HK-2 (cell line): ENCODE results near the gene UIMC1.
"Not testable (repeated sequence)": the region's sequence is repeated elsewhere in the genome, so short reads cannot be mapped to it uniquely, and the experiment has no call there.

Source experiments
- DNase-seq: peaks from one replicate; pipeline ENCODE4 v3.0.0-alpha.2; 2018; ENCODE audit not compliant: unreplicated experiment

UIMC1 gene

DNA sequence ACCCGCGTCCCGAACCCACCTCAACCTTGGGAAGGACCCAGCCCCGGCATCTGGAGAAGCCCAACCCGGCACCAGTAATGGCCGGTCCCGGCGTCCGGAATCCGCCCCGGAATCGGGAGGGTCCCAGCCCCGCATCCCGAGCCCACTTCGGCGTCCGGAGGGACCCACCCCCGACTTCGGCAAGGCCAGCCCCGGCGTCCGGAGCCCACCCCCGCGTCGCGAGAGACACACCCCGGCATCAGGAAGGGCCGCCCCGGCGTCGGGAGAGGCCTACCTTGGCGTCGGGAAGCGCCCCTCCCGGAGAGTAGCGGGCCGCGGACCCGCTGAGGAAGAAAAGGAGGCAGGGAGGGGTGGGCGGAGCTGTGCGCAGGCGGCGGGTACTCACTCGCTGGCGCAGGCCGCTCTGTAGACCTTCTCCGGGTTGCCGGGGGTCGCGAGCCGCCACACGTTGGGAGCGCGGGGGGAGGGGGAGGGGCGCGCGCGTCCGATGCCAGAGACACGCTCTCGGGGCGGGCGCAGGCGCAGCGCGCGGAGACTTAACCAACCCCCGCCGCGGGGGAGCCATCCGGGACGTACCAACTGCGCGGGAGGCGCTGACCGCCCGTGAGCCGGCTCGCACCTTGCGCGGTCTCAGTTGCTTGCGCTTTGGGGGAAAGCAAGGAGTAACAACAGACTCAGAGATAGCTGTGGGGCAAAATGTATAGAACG lies at the start of gene UIMC1:
Gene UIMC1, minus strand, starts transcription at position 515 of the 708 bp plus-strand sequence. CDS start 24,164 bp downstream, outside the sequence.
- peak; percentile 89 for DNase-seq

GRCh38 chr5:177049285-177049684 lies 42.7 kb upstream of the UIMC1 start:
- no peak for DNase-seq

GRCh38 chr5:177048531-177048930 lies 42.0 kb upstream of the UIMC1 start:
- not testable (repeated sequence) for DNase-seq

DNA sequence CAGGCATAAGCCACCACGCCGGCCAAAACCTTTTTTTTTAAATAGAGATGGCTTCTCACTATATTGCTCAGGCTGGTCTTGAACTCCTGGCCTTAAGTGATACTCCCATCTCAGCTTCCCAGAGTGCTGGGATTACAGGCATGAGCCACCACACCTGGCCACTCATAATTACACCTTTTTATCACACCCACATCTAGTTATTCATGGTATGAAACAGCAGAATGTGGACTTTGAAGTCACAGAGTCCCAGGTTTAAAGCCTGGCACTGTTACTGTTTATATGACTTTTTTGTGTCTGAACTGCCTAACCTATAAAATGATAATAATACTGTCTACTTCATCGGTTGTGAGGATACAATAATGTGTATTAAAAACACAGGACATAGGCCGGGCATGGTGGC lies 39.1 kb upstream of the UIMC1 start:
- no peak for DNase-seq

GRCh38 chr5:177044641-177045040 lies 38.1 kb upstream of the UIMC1 start:
- no peak for DNase-seq

- no peak for DNase-seq
Measured at GRCh38 chr5:177043958-177044357, 37.4 kb upstream of the UIMC1 start.

DNA sequence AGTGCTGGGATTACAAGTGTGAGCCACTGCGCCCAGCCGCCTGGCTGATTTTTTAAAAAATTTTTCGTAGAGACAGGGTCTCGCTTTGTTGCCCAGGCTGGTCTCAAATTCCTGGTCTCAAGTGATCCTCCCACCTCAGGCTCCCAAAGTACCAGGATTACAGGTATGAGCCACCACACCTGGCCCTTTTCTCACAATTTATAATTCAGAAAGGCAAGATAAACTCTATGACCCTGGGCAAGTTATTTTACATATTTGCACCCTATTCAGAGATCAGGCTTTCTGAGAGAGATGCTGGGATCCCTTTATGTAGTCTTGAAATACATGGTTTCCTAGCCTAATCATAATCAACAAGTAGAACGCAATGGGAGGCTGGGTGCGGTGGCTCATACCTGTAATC lies 36.5 kb upstream of the UIMC1 start:
- no peak for DNase-seq

- DNase-seq, result no peak
Measured at GRCh38 chr5:177041936-177042335, 35.4 kb upstream of the UIMC1 start.

DNA sequence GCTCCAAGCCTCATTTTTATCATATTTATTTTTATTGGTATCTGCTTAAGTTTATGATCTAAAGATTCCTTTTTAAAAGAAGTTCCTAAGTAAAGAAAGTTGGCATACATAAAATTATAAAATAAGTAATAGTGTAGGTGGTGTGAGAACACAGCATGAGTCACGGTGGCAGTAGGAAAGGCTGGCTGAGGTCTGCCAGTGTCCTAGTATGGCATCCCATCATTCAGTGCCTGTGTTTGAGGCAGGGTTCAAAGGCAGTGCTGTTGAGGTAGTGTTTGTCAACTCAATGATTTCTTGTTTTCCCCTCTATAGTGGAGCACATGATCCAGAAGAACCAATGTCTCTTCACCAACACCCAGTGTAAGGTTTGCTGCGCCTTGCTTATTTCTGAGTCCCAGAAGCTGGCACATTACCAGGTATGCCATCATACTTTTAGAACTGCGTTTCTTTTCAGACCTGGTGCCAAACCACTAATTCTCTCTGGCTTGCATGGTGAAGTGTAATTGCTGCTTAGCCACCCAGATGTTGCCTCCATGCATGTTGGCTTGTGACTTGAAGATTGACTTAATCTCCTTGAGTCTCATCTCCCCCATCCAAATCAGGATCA lies 34.3 kb upstream of the UIMC1 start:
- DNase-seq, result no peak

DNA sequence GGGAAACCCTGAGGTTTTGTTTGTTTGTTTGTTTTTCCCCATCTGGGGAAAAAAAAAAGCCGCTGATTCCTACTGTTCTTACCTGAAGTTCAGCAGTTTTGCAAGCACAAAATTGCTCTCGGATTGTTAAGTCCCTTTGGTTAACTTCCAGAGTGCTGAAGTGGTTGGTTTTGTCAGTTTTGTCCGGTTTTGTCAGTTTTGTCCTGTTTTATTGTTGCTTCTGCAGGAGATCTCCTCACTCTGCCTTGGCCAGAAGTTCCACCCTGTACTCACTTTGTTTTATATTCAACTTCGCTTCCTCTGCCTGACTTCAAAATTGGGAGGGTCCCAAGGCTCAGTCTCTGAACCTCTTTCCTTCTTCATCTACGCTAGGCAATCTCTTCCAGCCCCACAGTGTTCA lies 30.3 kb upstream of the UIMC1 start:
- no peak for DNase-seq

GRCh38 chr5:177036443-177036842 lies 29.9 kb upstream of the UIMC1 start:
- DNase-seq, result no peak

DNA sequence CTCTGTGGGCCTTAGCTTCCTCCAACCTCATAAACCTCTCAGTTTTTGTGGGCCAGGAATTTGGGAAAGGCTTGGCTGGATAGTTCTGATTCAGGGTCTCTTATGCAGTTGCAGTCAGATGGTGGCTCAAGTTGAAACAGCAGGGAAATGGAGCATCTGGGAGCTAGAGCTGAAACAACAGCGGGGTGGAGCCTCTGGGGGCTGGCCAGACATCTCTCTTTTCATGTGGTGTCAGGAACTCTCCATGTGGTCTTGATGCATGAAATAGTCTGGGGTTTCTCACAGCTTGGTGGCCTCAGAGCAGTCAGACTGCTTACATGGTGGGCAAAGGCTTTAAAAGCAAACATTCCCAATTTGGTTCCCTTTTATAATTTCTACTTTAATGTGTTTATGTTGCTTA lies 29.4 kb upstream of the UIMC1 start:
- no peak for DNase-seq

- DNase-seq, result no peak
Measured at GRCh38 chr5:177029498-177029897, 22.9 kb upstream of the UIMC1 start.

- DNase-seq, result no peak
Measured at GRCh38 chr5:177027665-177028064, 21.1 kb upstream of the UIMC1 start.

DNA sequence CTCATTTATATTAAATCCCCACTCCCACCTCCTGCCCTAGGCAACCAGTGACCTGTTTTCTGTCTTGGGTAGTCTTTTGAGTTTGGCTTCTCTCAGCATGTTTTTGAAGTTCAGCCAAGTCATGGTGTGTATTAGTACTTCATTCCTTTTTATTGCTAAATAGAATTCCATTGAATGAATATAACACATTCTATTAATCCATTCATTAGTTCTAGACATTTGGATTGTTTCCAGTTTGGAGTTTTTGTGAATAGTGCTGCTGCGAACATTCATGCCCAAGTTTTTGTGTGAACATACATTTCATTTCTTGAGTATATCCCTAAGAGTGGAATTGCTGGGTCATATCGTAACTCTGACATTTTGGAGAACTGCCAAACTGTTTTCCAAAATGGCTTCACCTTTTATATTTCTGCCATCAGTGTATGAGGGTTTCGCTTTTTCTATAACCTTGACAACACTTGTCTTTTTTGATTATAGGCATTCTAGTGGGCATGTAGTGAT lies 18.6 kb upstream of the UIMC1 start:
- no peak for DNase-seq

GRCh38 chr5:177024559-177024958 lies 18.0 kb upstream of the UIMC1 start:
- DNase-seq, result no peak

- no peak for DNase-seq
Measured at GRCh38 chr5:177023303-177023664, 16.7 kb upstream of the UIMC1 start.

DNA sequence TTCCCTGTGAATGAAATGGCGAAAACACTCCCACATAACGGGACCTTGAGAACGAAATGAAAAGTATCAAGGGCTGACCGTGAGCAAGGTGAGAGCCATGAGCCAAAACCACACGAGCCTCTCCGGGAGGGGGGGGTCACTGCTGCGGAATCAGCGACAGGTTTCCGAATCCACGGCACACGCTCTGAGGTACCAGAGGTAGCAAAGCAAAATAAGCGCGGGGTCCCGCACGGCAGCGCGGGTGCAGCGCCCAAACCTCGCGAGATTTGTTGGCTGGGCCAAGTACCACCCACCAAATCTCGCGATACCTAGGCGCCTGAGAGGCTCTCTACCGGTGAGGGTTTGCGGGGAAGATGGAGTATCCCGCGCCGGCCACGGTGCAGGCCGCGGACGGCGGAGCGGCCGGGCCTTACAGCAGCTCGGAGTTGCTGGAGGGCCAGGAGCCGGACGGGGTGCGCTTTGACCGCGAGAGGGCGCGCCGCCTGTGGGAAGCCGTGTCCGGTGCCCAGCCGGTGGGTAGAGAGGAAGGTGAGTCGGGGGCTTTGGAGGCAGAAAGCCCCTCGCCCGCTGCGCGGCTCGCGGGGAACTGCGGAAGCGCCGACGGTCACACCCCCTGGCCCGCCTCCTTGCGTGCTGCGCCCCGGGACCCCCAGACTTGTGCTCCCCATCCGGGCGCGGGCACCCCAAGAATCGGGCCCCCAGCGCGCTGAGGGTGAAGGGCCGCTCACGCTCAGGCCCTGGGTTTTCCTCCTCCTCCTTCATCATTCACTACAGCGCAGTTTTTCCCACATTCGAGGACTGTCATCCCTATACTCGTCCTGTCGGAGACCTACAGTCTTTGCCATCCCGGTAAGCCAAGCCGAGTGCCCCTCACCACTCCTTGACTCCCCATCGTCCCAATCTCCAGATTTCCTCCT lies 16.1 kb upstream of the UIMC1 start, which contains the start of gene ZNF346:
Gene ZNF346, plus strand, starts transcription at position 311 of the 917 bp plus-strand sequence. Its CDS starts 43 bp downstream, at position 354.
- peak; percentile 81 for DNase-seq

GRCh38 chr5:177020033-177020432 lies 13.5 kb upstream of the UIMC1 start:
- DNase-seq, result no peak

DNA sequence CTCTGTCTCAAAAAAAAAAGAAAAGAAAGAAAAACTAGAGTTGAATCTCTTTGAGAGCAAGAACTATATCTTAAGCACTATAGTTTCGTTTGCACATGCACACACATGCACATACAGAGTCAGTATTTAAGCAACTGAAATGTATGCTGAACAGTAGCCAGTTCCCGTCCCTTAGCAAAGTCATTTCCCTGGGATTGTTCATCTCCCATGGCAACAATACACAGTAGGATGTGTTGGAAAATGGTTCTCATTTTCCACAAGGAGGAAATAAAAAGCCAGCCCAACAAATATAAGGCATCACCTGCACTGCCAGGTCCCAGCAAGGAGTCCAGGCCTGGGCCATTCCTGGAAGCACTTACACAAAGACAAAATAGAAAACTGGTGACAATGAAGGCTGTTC lies 11.8 kb upstream of the UIMC1 start:
- DNase-seq, result no peak

DNA sequence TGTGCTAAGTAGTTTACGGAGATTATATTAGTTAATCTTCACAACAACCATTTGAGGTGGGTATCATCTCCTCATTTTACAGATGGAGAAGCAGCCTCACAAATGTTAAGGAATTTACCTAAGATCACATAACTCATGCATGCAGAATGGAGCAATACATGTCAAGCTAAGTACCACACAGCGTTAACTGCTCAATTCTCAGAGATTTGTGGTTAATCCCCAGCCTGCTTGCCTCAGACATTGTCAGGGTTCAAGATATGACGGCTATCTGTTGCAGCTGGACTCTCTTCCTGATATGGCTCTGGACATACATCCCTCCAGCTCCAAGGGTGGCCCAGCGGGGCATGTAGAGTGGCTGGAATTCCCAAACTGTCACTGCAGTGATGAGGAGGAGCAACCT lies 8.6 kb upstream of the UIMC1 start:
- DNase-seq, result no peak

DNA sequence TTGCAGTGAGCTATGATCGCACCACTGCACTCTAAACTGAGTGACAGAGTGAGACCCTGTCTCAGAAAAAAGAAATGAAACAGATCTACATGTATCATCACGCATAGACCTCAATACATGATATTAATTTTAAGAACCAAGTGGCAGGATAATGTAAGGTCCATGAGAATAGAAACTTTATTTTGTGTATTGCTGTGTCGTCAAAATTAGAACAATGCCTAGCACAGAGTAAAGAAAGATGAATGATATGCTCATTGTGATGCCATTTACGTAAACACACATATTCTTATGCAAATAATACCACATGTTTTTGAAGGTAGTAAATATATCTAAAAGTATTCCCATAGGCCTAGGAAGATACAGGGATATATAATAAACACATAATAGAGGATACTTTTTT lies 3.6 kb upstream of the UIMC1 start:
- no peak for DNase-seq
